Nephron progenitor cell (in vitro differentiated cells): ENCODE measurements around the gene QSOX1.

Experiments
- DNase-seq: peaks from one replicate; pipeline ENCODE4 v3.0.0; 2021
- H3K27ac Mint-ChIP-seq: 2 replicates; pipeline ENCODE4 v1.8.0; 2021; ENCODE audit warnings: mild to moderate bottlenecking, moderate library complexity, mixed read lengths
- H3K27me3 Mint-ChIP-seq: 2 replicates; pipeline ENCODE4 v1.8.0; 2021; ENCODE audit warnings: mild to moderate bottlenecking, low read depth, mixed read lengths; ENCODE audit not compliant: poor library complexity
- H3K36me3 Mint-ChIP-seq: 2 replicates; pipeline ENCODE4 v1.8.0; 2021; ENCODE audit warnings: low read depth, mixed read lengths
- H3K4me1 Mint-ChIP-seq: 2 replicates; pipeline ENCODE4 v1.8.0; 2021; ENCODE audit warnings: mixed read lengths
- H3K4me3 Mint-ChIP-seq: 2 replicates; pipeline ENCODE4 v1.8.0; 2021; ENCODE audit warnings: mild to moderate bottlenecking, moderate library complexity, mixed read lengths
- H3K9me3 Mint-ChIP-seq: 2 replicates; pipeline ENCODE4 v1.8.0; 2021; ENCODE audit warnings: mild to moderate bottlenecking, moderate library complexity, mixed read lengths
- TF ChIP-seq, protein P1 (sequence below): fragments of 200-600 bp; sonication (generic); IDR thresholded peaks from 2 replicates; pipeline ENCODE4 v1.5.0; 2021; ENCODE audit warnings: antibody characterized with exemption

Gene QSOX1

DNA sequence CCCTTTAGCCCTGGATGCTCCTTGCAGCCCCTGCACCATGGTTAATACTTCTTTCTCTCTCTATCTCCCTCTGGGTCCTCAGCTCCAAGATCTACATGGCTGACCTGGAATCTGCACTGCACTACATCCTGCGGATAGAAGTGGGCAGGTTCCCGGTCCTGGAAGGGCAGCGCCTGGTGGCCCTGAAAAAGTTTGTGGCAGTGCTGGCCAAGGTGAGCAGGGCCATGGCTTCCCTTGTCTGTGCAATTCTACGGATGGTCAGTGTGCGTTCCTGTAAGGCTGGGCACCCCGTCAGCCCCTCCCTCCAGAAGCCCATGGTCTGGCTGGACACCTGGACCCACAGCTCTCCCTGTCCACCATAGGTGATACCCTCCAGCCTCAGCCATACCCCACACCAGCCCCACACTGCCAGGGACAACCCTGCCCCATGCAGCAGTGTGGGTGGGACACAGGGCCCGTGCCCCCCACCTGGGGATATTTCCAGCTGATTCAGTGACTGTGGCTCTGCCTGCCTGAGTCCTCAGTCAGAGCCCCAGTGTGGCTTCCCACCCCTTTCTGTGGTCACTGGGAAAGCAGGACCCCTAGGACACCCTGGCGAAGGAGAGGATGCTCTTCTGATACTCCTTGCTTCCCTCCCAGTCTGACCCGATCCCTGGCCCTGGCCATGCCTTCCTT lies 31.4 kb downstream of the QSOX1 start:
- H3K9me3 Mint-ChIP-seq: no peaks in the 10 kb centered on the region
- no peak overlapping the region for H3K27ac Mint-ChIP-seq
- no peak for DNase-seq
- TF ChIP-seq, protein P1, sequence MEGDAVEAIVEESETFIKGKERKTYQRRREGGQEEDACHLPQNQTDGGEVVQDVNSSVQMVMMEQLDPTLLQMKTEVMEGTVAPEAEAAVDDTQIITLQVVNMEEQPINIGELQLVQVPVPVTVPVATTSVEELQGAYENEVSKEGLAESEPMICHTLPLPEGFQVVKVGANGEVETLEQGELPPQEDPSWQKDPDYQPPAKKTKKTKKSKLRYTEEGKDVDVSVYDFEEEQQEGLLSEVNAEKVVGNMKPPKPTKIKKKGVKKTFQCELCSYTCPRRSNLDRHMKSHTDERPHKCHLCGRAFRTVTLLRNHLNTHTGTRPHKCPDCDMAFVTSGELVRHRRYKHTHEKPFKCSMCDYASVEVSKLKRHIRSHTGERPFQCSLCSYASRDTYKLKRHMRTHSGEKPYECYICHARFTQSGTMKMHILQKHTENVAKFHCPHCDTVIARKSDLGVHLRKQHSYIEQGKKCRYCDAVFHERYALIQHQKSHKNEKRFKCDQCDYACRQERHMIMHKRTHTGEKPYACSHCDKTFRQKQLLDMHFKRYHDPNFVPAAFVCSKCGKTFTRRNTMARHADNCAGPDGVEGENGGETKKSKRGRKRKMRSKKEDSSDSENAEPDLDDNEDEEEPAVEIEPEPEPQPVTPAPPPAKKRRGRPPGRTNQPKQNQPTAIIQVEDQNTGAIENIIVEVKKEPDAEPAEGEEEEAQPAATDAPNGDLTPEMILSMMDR: no peak
- peaks cover 8% of the 10 kb centered on the region for H3K27me3 Mint-ChIP-seq
- H3K36me3 Mint-ChIP-seq: peaks cover 23% of the 10 kb centered on the region
- H3K4me1 Mint-ChIP-seq: no peaks in the 10 kb centered on the region
- H3K4me3 Mint-ChIP-seq: no peak overlapping the region

DNA sequence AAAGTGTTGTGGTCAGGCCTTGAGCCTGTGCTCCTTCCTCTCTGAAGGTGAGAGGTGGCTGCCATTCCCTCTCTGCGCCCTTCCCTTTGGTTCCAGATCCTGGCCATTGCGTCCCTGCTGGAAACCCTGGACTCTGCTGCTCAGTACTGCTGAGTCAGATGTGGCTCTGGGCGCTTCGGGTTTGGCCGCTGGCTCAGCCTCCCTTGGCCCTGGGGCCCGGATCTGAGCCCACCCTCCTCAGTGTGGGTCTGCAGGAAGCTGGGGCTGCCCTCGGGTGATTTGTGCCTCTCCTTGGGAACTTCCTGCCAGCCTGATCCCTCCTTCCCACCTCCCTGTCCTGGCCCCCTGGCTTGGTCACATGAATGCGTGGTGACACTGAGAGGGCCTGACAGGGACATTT lies 32.2 kb downstream of the QSOX1 start:
- H3K27ac Mint-ChIP-seq: no peak overlapping the region

DNA sequence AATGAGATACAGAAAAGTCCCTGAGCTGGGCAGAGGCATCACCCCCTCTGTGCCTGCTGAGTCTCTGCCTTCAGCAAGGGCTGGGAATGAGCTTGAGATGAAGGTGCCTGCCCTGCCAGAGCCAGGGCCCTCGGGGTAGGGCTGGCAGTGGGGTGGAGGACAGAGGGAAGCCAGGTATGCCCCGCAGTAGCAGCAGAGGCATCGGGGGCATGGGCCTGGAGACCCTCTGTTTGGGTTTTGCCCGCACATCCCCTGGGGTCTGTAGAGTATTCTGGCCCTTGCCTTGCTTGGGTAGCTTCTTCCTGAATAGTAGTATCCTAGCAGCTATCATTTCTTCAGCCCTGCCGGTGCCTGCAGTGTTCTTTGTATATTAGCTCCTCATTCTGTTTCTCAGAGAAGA lies 33.0 kb downstream of the QSOX1 start:
- TF ChIP-seq, protein P1: no peak
- no peak for DNase-seq
- no peak overlapping the region for H3K4me3 Mint-ChIP-seq
- H3K4me1 Mint-ChIP-seq: no peaks in the 10 kb centered on the region
- no peak overlapping the region for H3K27ac Mint-ChIP-seq
- peaks cover 32% of the 10 kb centered on the region for H3K36me3 Mint-ChIP-seq
- peaks cover 11% of the 10 kb centered on the region for H3K27me3 Mint-ChIP-seq
- H3K9me3 Mint-ChIP-seq: no peaks in the 10 kb centered on the region

More for the DNA sequence above, 32.2 kb downstream of the QSOX1 start:
- no peak for DNase-seq
- TF ChIP-seq, protein P1: no peak
- Mint-ChIP-seq H3K27me3 (peaks cover 8% of the 10 kb centered on the region), H3K4me1 (no peaks in the 10 kb centered on the region), H3K9me3 (no peaks in the 10 kb centered on the region), H3K4me3 (no peak overlapping the region), H3K36me3 (peaks cover 30% of the 10 kb centered on the region)

DNA sequence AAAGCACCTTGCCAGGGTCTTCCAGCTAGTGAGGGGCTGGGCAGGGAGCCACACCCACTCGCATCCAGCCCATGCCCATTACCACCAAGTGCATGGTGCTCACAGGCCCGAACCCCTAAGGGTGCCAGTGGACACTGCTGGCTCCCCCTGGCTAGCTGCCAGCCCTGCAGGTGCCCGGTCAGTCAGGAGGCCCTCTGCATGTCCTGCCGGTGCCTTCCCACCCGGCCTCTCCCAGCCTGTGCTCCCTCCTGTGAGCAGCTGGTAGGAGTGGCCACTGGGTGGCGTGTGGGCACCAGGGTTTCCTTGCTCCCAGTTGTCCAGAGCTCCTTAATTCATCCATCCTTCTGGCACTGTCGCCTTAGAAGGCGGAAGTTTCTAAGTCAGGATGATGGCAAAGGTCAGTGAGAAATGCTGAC lies 33.4 kb downstream of the QSOX1 start:
- no peaks in the 10 kb centered on the region for H3K9me3 Mint-ChIP-seq
- H3K27me3 Mint-ChIP-seq: peaks cover 13% of the 10 kb centered on the region
- peaks cover 37% of the 10 kb centered on the region for H3K36me3 Mint-ChIP-seq
- no peak overlapping the region for H3K4me3 Mint-ChIP-seq
- no peak overlapping the region for H3K27ac Mint-ChIP-seq
- TF ChIP-seq, protein P1: peak; percentile 80
- peaks cover 4% of the 10 kb centered on the region for H3K4me1 Mint-ChIP-seq
- DNase-seq: peak; percentile 65

DNA sequence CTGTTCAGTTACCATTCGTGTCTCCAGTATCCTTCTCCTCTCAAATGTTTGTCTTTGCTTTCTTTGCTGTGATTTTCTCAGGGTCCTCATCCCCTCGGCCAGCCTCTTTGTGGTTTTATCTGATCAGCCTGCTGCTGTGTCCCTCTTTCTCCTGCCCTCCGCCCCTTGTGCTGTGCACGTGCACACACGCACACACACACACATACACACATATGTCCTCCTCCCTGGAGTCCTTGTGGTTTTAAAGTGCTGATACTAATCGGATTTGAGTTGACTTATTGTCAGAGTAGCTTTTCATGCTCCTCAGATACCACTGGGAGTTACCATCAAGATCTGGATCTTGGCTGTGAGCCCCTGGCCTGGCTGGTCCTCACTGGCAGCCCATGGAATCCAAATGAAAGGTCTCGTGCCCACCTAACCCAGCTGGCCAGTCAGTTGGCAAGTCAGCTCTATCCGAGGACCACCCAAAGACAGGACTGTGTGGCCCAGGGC lies 34.1 kb downstream of the QSOX1 start:
- no peaks in the 10 kb centered on the region for H3K9me3 Mint-ChIP-seq
- H3K4me1 Mint-ChIP-seq: peaks cover 6% of the 10 kb centered on the region
- DNase-seq: no peak
- no peak overlapping the region for H3K4me3 Mint-ChIP-seq
- TF ChIP-seq, protein P1: no peak
- peaks cover 38% of the 10 kb centered on the region for H3K36me3 Mint-ChIP-seq
- peaks cover 15% of the 10 kb centered on the region for H3K27me3 Mint-ChIP-seq
- H3K27ac Mint-ChIP-seq: peak overlapping the region; percentile 33

DNA sequence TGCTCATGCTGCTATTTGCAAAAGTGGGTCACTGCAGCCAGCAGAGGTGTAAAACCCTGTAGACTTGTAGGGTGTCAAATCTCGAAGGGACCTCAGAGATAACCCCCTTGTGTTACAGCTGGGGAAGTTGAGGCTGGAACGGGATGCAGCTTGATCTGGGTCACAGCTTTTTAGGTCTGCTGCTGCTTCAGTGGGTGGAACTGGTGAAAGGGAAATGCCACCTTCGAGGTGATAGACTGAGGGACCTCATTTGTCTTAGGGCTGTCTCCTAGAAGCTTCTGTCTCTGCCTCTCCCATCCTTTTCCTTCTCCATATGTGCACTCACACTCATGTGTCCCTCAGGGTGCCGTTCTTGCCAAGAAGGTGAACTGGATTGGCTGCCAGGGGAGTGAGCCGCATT lies 35.4 kb downstream of the QSOX1 start:
- TF ChIP-seq, protein P1: no peak
- Mint-ChIP-seq H3K4me3 (no peak overlapping the region), H3K27ac (no peak overlapping the region), H3K36me3 (peaks cover 28% of the 10 kb centered on the region), H3K4me1 (peaks cover 10% of the 10 kb centered on the region), H3K9me3 (no peaks in the 10 kb centered on the region), H3K27me3 (peaks cover 18% of the 10 kb centered on the region)
- DNase-seq: no peak
